ENCODE measurements around the gene NEO1.
"Not testable (repeated sequence)": the region's sequence is repeated elsewhere in the genome, so short reads cannot be mapped to it uniquely, and the experiment has no call there.

Gene NEO1

GRCh38 chr15:73268457-73268856, 216.2 kb downstream of the NEO1 start:
- DNase-seq = no peak

- no peak for DNase-seq
Measured at GRCh38 chr15:73270366-73271097, 218.3 kb downstream of the NEO1 start.

- peak; percentile 28 to 82 (median 48) for DNase-seq
Measured at GRCh38 chr15:73273181-73274002, 221.1 kb downstream of the NEO1 start.

- DNase-seq = no peak
Measured at GRCh38 chr15:73275862-73276261, 223.6 kb downstream of the NEO1 start.

- DNase-seq = no peak
Measured at GRCh38 chr15:73282567-73283365, 230.5 kb downstream of the NEO1 start.

GRCh38 chr15:73283366-73283962, 231.2 kb downstream of the NEO1 start:
- DNase-seq = peak in 1 of 3 experiments; percentile 11

GRCh38 chr15:73284090-73284716, 231.9 kb downstream of the NEO1 start:
- peak in 1 of 3 experiments; percentile 42 for DNase-seq

GRCh38 chr15:73286311-73286710, 234.0 kb downstream of the NEO1 start:
- DNase-seq = no peak

- no peak for DNase-seq
Measured at GRCh38 chr15:73287019-73287418, 234.8 kb downstream of the NEO1 start.

GRCh38 chr15:73291441-73291840, 239.2 kb downstream of the NEO1 start:
- DNase-seq = no peak

GRCh38 chr15:73293773-73294172, 241.5 kb downstream of the NEO1 start:
- DNase-seq = no peak

GRCh38 chr15:73295630-73296286, 243.5 kb downstream of the NEO1 start:
- no peak for DNase-seq

GRCh38 chr15:73296609-73297353, 244.5 kb downstream of the NEO1 start:
- no peak for DNase-seq

GRCh38 chr15:73298522-73299245, 246.4 kb downstream of the NEO1 start:
- no peak for DNase-seq

- DNase-seq = not testable (repeated sequence)
Measured at GRCh38 chr15:73300286-73300685, 248.0 kb downstream of the NEO1 start.

GRCh38 chr15:73303636-73304035, 251.4 kb downstream of the NEO1 start:
- DNase-seq = no peak

- peak; percentile 78 to 95 (median 92) for DNase-seq
Measured at GRCh38 chr15:73305331-73306211, 253.3 kb downstream of the NEO1 start.

GRCh38 chr15:73308305-73308704, 256.0 kb downstream of the NEO1 start:
- peak; percentile 3 to 81 (median 39) for DNase-seq

- DNase-seq = no peak
Measured at GRCh38 chr15:73313861-73314260, 261.6 kb downstream of the NEO1 start.
